Hepatocyte (in vitro differentiated cells): ENCODE results near the gene PIGU.

Source experiments
- EZH2 ChIP-seq: fragments of 200-600 bp; sonication (generic); IDR thresholded peaks from 2 replicates; pipeline ENCODE4 v1.6.1; 2016; ENCODE audit warnings: antibody characterized with exemption, mild to moderate bottlenecking, borderline replicate concordance
- EZH2phosphoT487 ChIP-seq: fragments of 200-600 bp; sonication (generic); IDR thresholded peaks from one replicate; pipeline ENCODE4 v1.6.1; 2018; ENCODE audit warnings: antibody characterized with exemption, mild to moderate bottlenecking, low read depth, moderate library complexity; ENCODE audit not compliant: unreplicated experiment, severe bottlenecking
- TF ChIP-seq, protein P1 (sequence below): fragments of 200-600 bp; sonication (generic); IDR thresholded peaks from 2 replicates; pipeline ENCODE4 v1.5.1; 2016; ENCODE audit warnings: antibody characterized with exemption, mild to moderate bottlenecking; ENCODE audit not compliant: poor library complexity

DNA sequence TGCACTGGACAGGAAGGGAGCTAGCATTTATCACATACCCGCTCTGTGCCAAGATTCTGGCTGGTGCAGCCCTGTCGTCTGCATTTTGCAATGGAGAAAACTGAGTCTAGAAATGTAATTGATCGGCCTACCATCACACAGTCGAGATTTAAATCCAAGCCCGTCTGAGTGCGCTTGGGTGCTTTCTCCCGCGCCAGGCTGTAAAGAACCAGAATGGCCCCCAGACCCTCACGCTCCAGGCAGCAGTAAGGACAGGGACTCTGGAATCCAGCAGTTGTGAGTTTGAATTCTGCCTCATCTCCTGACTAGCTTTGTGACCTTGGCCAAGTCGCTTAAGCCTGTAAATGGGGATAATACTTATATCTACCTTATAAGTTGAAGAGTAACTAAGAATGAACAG lies 149.9 kb downstream of the PIGU start:
- TF ChIP-seq, protein P1, sequence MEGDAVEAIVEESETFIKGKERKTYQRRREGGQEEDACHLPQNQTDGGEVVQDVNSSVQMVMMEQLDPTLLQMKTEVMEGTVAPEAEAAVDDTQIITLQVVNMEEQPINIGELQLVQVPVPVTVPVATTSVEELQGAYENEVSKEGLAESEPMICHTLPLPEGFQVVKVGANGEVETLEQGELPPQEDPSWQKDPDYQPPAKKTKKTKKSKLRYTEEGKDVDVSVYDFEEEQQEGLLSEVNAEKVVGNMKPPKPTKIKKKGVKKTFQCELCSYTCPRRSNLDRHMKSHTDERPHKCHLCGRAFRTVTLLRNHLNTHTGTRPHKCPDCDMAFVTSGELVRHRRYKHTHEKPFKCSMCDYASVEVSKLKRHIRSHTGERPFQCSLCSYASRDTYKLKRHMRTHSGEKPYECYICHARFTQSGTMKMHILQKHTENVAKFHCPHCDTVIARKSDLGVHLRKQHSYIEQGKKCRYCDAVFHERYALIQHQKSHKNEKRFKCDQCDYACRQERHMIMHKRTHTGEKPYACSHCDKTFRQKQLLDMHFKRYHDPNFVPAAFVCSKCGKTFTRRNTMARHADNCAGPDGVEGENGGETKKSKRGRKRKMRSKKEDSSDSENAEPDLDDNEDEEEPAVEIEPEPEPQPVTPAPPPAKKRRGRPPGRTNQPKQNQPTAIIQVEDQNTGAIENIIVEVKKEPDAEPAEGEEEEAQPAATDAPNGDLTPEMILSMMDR, result no peak
- no peak for TF ChIP-seq EZH2
- TF ChIP-seq EZH2phosphoT487, result no peak
